ENCODE data around the gene PLG.
"Not testable (repeated sequence)": the region's sequence is repeated elsewhere in the genome, so short reads cannot be mapped to it uniquely, and the experiment has no call there.

The PLG gene

DNA sequence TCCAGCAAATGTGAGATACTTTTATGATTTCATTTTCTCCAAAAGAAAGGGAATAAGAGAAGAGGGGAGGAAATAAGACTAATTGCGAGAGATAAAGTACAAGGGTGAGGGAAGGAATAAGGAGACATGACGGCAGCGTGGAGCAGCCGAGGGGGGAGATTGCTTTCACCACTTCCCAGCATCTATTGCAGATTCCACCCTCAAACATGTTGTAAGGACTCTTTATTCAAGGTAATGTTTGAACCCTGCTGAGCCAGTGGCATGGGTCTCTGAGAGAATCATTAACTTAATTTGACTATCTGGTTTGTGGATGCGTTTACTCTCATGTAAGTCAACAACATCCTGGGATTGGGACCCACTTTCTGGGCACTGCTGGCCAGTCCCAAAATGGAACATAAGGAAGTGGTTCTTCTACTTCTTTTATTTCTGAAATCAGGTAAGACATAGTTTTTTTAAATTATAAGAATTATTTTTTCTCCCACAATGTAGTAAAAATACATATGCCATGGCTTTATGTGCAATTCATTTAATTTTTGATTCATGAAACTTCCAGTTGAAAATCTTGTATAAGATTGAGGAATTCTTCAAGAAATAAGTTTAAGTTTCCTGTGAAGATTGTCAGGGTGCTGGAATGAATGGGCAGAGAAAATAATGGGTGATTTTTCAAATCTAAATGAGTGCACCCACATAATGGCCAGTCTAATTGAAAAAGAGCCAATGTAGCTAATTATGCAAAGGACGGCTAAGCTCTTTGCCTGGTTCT, at the start of gene PLG:
Gene PLG (plus strand): TSS at position 327 of the 763 bp plus-strand sequence. CDS start 61 bp downstream, at position 388.
- DNase-seq (ENCODE audit: low read depth in 2 of 2): not testable (repeated sequence)

DNA sequence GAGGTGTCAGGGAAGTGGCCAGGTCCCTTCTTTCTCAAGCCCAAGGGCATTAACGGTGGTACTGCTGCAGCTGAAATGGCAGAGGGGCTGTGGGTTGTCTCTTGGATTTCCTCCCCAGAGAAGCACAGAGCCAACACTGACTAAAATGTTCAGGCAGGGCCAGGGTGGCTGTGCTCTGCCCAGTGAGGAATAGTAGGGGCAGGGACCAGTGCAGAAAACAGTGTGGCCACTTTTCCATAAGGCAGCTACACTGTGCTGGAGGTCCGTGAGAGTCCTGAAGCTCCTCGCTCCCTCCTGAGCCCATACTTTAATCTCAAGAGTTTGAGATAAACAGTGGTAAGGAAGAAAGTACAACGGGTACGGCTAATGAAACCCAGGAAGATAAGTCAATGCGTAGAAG, 42.5 kb upstream of the PLG start:
- no peak for DNase-seq (ENCODE audit: low read depth in 2 of 2)

DNA sequence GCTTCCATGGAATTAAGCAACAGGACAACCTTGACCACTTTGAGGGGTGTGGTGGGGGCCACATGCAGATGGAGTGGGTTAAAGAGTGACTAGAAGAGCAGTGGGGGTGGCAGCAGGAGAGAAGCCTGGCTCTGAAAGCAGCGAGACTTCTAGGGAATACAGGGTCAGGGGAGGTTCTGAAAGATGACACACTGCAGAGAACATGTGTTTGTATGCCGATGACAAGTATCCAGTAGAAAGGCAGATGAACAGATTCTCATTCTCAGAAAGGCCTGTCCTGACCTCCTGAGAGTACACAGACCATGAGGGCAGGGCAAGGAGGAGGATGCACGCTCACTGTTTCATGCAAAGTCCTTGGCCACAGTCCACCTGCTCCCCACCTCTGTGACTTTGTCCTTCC, 40.8 kb upstream of the PLG start:
- no peak for DNase-seq (ENCODE audit: low read depth in 2 of 2)

DNA sequence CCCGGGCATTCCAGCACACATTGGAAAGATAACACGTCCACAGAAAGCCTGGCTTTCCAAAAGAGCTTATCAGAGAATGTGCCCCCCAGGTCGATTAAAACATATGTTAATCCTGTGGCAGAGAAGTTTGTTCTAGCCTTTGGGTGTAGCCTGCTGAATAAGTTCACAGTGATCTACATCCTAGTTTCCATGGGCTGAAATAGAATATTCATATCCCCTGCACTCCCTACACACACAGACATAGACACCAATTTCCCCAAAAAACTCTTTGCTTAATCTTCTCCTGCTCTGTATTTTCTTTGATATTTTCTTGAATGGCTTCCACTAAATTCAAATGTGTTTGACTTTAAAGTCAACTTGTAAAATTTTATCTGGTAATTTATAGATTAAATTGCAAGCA, 39.6 kb upstream of the PLG start:
- DNase-seq (ENCODE audit: low read depth in 2 of 2): no peak

DNA sequence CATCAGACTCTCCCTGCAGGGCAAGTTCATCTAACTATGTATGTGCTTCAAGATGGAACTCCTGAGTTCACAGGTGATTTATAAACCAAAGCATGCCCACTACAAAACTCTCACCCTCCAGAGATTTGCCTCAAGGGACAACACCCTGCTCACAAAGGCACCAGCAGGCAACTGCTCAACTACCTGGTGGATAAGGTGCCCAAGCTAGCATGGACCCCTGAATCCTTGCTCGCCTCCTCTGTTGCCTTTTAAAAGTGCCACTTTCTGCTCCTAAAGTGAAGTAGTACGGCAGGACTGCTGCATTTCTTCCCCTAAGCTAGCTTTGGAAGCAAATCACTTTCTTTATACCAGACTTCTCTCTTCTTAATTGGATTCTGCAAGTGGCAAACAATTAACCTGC, 39.2 kb upstream of the PLG start:
- no peak for DNase-seq (ENCODE audit: low read depth in 2 of 2)

DNA sequence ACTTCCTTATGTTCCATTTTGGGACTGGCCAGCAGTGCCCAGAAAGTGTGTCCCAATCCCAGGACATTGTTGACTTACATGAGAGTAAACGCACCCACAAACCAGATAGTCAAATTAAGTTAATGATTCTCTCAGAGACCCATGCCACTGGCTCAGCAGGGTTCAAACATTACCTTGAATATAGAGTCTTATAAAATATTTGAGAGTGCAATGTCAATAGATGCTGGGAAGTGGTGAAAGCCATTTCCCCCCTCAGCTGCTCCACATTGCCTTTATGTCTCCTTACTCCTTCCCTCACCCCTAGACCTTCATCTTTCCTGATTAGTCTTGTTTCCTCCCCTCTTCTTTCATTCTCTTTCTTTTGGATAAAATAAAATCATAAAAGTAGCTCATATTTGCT, 37.8 kb upstream of the PLG start, which contains the start of gene LPA:
Gene LPA (minus strand): TSS at position 78 of the 400 bp plus-strand sequence. CDS start 61 bp downstream, at position 17.
- DNase-seq (ENCODE audit: low read depth in 2 of 2): not testable (repeated sequence)

DNA sequence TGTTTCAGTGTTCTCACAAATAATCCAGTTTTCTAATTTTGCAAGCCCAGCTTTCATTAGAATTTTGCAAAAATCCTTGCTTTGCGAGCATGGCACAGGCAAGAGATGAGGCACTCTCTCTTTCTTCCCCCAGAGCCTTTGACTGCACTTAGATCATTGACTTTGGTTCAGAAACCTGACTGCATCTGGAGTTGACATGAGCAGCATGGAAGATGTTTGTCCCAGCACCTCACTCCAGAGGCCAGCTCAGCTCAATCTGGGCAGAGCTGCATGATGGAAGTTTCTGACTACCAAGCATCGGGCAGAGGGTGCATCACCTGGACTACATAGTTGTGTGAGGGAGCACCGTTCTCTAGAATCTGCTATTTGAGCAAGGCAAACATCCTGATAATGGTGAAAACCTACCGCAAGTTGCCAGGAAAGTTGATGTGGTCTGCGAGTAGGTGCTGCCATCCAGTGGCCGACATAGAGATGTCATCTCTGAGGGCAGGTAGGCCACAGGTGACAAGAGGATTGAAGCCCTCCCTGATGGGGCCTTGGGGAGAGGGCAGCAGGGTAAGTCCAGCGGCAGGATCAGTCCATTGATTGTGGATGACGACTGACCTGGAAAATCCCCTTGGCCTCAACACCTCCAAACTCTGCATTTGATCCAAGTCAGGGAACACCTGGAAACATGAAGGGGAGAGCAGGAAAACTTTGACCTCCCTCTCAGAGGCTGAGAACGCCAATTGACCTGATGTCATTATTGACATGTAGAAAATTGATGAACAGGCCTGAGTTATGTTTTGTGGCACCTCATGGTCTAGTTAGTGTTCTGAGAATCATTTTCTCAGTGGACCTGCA, 34.2 kb upstream of the PLG start:
- DNase-seq (ENCODE audit: low read depth in 2 of 2): no peak

DNA sequence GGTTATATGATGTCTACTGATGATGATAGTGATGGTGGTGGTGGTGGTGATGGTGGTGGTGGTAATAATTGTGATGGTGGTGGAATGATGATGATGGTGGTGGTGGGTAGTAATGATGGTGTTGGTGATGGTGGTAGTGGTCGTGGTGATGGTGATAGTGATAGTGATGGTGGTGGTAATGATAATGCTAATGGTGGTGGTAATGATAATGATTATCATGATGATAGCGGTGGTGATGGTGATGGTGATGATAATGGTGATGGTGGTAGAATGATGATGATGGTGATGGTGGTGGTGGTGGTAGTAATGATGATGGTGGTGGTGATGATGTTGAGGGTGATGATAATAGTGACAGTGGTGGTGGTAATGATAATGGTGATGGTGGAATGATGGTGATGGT, 33.5 kb upstream of the PLG start:
- DNase-seq (ENCODE audit: low read depth in 2 of 2): no peak

DNA sequence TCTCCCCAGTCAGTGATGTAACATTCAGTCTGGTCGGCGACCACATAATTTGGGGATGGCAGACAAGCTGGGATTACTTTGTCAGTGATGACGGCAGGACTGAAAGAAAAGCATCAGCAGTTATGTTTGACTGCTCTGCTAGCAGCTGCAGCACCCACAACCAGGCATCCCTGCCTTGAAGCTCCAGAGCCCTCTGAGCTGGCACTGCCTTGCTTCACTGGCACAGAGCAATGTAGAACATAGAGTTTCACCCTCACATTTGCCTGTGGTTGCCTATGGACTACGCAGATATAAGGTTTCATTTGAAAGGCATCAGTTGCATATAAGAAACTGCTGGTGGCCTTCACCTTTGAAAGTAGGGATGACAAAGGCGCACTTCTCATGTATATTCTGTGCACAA, 25.6 kb upstream of the PLG start:
- not testable (repeated sequence) for DNase-seq (ENCODE audit: low read depth in 2 of 2)

DNA sequence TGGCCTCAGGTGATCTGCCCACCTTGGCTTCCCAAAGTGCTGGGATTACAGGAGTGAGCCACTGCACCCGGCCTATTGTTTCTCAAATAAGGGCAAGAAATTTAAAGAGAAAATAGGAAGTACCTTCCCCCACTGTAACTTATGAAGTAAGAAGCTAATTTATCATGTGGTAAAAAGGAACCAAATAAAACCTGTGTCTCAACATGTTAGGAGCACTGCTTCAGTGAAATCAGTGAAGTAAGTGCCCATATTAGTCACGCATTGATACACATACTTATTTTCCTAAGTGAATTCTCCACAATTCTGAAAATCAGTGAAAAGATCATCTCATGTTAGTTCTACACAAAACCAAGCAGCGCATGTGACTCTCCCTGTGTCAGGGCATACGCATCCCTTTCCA, 23.8 kb upstream of the PLG start:
- no peak for DNase-seq (ENCODE audit: low read depth in 2 of 2)

DNA sequence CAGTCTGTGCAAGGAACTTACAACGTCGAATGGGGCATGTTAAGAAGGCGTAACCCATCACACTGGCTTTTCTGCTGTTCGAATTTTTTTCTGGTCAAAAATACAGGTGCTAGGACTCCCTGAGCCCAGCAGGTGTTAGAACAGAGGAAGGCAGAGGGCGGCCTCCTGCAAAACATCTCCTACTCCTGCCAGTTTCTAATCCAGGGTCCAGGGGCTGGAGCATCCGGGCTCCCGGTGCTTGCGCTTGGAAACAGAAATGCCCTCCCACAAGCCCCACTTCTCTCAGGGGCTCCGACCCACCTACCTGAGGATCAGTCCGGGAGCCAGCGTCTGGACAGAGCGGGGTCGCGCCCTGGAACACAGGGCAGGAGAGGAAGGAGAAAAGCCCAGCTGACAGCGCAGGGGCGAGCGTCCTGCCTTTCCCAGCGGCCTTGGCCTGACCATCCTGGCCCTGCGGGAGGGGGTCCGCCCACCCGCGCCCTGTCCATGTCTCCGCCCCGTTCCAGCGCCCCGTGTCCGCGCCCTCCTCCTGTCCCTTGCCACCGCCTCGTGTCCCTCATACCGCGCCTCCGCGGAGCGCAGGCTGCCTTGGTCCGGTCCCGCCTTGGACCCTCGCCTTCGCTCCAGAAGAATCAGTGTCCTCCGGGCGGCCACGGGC, 23.2 kb upstream of the PLG start:
- no peak for DNase-seq (ENCODE audit: low read depth in 2 of 2)

DNA sequence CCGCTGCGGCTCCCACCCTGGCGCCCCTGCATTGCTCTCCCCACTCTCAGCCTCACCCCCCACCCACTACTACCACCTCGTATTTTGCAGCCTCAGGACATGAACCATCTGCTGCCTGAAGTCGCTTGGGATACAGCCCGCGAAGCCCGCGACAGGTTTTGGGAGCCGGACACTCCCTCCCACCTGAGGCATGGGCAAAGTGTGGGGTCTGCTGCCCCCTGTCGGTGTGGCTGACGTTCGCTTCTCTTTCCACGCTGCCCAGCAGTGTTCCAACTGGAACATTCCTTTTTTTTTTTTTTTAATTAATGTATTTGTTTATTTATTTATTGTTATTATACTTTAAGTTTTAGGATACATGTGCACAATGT, 22.7 kb upstream of the PLG start:
- DNase-seq (ENCODE audit: low read depth in 2 of 2): no peak

DNA sequence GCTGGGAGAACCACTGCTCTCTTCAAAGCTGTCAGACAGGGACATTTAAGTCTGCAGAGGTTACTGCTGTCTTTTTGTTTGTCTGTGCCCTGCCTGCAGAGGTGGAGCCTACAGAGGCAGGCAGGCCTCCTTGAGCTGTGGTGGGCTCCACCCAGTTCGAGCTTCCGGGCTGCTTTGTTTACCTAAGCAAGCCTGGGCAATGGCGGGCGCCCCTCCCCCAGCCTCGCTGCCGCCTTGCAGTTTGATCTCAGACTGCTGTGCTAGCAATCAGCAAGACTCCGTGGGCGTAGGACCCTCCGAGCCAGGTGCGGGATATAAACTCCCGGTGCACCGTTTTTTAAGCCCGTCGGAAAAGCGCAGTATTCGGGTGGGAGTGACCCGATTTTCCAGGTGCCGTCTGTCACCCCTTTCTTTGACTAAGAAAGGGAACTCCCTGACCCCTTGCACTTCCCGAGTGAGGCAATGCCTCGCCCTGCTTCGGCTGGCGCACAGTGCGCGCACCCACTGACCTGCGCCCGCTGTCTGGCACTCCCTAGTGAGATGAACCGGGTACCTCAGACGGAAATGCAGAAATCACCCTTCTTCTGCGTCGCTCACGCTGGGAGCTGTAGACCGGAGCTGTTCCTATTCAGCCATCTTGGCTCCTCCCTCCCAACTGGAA, 16.8 kb upstream of the PLG start:
- not testable (repeated sequence) for DNase-seq (ENCODE audit: low read depth in 2 of 2)

DNA sequence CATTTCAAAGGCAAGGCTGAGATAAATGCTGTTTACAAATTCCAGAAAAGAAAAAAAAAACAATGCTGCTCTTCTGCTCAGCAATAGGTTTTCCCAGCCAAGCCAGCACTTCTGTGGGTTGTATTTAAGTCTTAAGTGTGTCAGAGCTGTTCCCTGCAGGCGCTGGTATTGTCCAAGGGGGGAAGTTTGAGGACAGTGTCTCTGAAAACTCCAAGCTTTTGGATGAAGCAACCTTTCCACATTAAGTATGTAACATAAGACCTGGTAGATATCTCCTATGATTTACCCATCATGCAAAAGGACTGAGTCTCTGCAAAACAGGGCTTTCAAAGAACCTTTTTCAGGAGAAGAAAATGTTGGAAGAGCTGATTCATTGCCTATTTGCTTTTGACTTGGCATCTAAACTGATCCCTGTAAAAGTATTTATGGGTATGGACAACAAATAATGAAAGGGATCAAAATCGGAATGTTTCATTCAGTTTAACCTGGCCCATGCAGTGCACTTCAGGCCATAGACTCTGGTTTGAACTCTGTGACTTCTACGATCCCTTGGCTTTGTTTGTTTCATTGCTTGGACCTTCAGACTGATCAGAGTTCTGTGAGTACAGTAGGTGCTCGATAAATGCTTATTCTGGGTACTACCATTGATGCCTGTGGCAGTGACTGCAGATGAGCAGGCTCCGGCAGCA, 16.1 kb upstream of the PLG start:
- no peak for DNase-seq (ENCODE audit: low read depth in 2 of 2)

DNA sequence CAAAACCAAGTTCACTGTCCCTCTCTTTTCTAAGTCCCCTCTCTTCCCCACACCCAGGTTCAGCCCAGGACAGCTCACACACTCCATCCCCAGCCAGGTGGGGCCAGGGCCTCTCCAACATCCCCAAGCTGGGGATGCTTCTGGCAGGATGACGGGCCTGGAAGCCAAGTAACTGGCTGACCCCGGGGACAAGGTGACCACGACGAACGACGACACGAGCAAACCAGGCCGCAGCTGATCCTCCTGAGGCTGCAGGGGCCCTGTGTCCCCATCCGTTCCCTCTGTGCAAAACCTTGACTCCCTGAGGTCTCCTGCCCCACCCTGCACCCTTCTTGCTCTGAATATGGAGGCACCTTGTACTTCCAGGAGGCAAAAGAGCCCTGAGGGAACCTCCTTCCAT, 11.6 kb upstream of the PLG start:
- DNase-seq (ENCODE audit: low read depth in 2 of 2): no peak

DNA sequence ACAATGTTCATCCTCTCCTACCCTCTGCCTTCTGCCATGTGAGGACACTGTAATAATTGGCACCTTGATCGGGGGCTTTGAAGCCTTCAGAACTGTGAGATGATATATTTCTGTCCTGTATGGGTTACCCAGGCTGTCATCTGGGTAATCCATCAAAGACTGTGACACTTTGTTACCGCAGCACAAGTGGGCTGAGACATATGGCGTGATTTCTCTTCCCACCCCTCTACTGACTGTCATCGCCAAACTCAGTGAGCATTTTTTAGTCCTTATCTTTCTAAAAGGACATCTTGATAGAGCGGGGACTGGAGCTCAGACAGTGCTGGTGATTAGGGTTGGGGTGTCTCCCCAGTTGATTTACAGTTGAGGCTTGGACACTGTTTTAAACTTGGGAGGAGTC, 10.4 kb upstream of the PLG start:
- no peak for DNase-seq (ENCODE audit: low read depth in 2 of 2)

DNA sequence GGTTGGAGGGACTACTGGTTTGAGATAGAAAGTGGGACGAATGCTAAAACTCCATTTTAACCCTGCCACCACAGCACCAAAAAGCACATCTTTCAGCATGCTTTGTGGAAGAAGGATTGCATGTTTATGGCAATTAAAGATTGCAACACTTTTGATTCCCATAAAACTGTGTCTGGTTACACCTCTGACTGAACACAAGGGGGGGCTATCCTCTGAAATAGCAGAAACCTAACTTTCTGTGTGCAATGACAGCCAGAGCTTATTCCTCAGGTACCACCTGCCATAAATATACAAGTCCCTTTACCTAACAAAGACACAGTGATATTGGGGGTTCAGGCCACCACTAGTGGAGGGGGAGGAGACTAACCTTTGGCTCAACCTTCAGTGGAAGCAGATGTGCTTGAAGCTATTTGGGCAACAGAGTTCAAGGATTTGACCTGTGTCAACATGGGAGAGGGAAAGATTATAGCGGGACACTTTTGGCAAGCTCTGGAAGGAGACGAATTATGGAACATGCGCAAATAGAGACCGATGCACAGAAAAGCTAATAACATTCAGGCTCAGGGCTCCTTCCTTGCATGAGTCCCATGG, 9.6 kb upstream of the PLG start:
- no peak for DNase-seq (ENCODE audit: low read depth in 2 of 2)

DNA sequence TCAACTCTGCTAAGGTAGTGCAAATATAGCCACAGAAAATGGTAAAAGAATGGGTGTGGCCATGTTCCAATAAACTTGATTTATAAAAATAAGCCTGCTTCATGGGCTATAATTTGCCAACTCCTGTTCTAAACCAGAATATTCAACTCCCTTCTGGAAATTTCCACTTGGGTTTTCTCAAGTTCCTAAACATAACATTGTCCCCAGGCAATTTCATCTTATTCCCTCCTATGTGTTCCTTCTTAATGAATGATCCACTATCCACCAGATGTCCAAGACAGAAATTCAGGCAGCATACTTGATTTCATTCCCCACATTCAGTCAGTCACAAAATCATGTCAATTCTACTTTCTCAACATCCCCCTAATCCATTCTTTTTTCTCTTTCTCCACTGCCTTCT, 7.0 kb upstream of the PLG start:
- DNase-seq (ENCODE audit: low read depth in 2 of 2): not testable (repeated sequence)

DNA sequence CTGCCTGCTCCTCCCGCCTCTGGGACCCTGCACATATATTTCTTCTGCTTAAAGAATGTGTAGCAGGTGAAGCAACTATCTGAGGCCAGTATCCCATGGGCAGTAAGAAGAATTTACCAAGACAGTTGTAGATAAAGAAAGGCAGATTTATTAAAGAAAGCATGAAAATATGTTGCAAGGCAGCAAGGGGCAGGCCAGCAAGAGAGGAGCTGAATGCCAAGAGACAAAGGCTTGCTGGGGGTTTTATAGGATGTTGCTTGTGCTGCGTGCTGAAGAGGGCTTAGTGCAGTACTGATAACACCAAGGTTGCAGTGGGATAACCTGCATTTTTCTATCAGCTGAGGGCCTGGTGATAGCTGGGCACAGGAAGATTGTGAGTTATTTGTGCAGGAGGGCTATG, 6.4 kb upstream of the PLG start:
- DNase-seq (ENCODE audit: low read depth in 2 of 2): not testable (repeated sequence)

DNA sequence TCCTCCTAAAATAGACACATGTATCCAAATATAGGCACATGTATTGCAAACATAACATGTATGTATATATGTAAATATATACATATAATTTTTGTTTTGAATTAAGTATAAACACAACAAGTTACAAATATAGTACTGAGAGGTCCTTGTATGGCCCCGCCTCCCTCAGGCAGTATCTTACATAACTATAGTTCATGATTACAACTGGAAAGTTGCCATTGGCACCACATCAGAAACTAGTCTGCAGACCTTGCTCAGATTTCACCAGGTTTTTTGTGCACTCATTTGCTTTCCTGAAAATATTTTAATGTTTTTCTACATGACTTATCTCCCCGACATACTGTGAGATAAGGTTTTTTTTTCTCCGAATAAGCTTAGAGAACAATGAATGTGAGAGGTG, 5.2 kb upstream of the PLG start:
- not testable (repeated sequence) for DNase-seq (ENCODE audit: low read depth in 2 of 2)

DNA sequence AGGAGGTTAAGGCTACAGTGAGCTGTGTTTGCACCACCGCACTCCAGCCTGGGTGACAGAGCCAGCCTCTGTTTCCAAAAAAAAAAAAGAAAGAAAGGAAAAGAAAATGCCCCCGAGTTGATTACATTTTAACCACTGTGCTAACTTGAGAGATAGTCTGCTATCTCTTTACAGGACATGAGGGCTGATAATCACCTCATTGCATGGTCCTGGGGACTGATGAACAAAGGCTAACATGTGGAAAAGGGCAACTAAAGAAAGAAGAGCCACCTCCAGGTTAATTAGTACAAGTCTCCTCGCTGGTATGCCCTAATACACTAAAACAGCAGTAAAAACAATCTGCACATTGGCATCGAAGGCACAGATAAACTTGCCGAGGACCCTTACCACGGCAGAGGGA, 4.2 kb upstream of the PLG start:
- DNase-seq (ENCODE audit: low read depth in 2 of 2): no peak

All from activated CD8-positive, alpha-beta memory T cell treated with anti-CD3 and anti-CD28 coated beads for 4 hours (primary cell).